ENCODE measurements around the gene HOXA3. TPM values are rescaled to one million over a fixed set of nuclear protein-coding genes. Genes with fewer than 3 reads are reported as not detected.

The HOXA3 gene
- polyA plus RNA-seq, 3 donors = not detected

DNA sequence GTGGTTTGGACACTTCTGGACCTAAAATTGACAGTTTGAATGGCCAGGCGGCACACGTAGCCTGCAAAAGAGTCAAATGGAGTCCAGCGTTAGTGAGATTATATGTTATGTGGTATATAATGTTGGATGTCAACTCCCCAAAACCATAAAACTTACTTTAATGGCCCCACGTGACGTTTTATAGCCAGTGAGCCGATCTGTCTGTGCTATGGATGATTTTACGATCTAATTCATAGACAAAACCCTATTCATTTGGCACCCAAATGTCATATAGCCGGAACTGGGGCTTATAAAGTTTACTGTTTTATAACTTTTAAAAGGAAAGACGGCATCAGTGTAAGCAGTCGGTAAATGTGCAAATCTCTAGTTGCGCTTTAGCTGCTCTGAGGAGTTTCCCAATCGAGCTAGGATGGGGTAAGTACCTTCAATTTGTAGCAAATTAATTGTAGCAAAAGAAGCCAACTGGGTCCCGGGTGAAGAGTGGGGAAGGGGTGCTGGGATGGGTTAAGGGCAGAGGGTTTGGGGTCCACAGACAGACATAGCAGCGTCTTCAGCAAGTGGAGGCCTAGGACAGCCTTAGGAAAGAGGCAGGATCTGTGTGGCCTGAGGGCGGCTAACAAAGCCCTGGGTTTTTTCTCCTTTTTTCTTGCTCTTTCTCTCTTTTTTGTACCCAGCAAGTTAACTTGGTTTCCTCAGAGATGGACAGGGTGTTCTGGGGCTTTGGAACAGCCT lies 12.1 kb downstream of the HOXA3 start:
- no peaks in the 10 kb centered on the region for H4K20me1 ChIP-seq (ENCODE audit: insufficient read depth, low read length)
- Mint-ChIP-seq H3K36me3 (peaks cover 0 to 2% of the 10 kb centered on the region in 2 donors), H3K4me1 (peaks cover 24% of the 10 kb centered on the region), H3K27me3 (ENCODE audit: low read depth in 3 of 3) (peaks cover 26 to 50% (median 33%) of the 10 kb centered on the region in 3 donors), H3K27ac (no peak overlapping the region), H3K4me3 (no peak overlapping the region), H3K9me3 (peaks cover 6 to 29% (median 19%) of the 10 kb centered on the region in 7 donors)
- no peak overlapping the region for H3K9ac ChIP-seq (ENCODE audit: insufficient read depth, low read length, poor library complexity, severe bottlenecking)
- H3K4me2 ChIP-seq (replicated peaks; ENCODE audit: extremely low read depth, low read length, poor library complexity, severe bottlenecking) = no peak overlapping the region
- intact Hi-C loops (cut with micrococcal nuclease) = loop anchor here in 1 of 2 donors (5.0 kb wide), 1 partner anchor 278 kb away; the partner anchor contains the start of gene SKAP2
- WGBS (ENCODE audit: insufficient coverage) = 93% methylated on average over 6 of the region's 15 CpGs
- H3K9me3 ChIP-seq (replicated peaks in 1 of 2; ENCODE audit: control insufficient read depth in 1 of 2, insufficient read depth in 1 of 2, low read length in 2 of 2) = peaks cover 4 to 16% of the 10 kb centered on the region in 2 donors
- peaks cover 12 to 50% of the 10 kb centered on the region in 2 donors for H3K27me3 ChIP-seq (ENCODE audit: control insufficient read depth in 2 of 2, insufficient read depth in 2 of 2, low read length in 2 of 2)
- DNase-seq = no peak
- H3K36me3 ChIP-seq (replicated peaks in 1 of 2; ENCODE audit: control insufficient read depth in 1 of 2, insufficient read depth in 2 of 2, low read length in 2 of 2) = no peaks in the 10 kb centered on the region
- H3K4me1 ChIP-seq (ENCODE audit: control insufficient read depth in 1 of 2, insufficient read depth in 2 of 2, low read length in 2 of 2) = peaks cover 10 to 16% of the 10 kb centered on the region in 2 donors
- no peak overlapping the region for H2AFZ ChIP-seq (ENCODE audit: insufficient read depth, low read depth, low read length, poor library complexity, severe bottlenecking)
- no peak overlapping the region for H3K27ac ChIP-seq (ENCODE audit: low read depth in 1 of 2, low read length in 2 of 2)
- no peaks in the 10 kb centered on the region for H3K79me2 ChIP-seq (ENCODE audit: insufficient read depth, low read length)
- TF ChIP-seq, protein P1, sequence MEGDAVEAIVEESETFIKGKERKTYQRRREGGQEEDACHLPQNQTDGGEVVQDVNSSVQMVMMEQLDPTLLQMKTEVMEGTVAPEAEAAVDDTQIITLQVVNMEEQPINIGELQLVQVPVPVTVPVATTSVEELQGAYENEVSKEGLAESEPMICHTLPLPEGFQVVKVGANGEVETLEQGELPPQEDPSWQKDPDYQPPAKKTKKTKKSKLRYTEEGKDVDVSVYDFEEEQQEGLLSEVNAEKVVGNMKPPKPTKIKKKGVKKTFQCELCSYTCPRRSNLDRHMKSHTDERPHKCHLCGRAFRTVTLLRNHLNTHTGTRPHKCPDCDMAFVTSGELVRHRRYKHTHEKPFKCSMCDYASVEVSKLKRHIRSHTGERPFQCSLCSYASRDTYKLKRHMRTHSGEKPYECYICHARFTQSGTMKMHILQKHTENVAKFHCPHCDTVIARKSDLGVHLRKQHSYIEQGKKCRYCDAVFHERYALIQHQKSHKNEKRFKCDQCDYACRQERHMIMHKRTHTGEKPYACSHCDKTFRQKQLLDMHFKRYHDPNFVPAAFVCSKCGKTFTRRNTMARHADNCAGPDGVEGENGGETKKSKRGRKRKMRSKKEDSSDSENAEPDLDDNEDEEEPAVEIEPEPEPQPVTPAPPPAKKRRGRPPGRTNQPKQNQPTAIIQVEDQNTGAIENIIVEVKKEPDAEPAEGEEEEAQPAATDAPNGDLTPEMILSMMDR (IDR thresholded peaks at IDR 0.05) = no peak
- no peak overlapping the region for H3K4me3 ChIP-seq (replicated peaks in 1 of 3; ENCODE audit: low read depth in 2 of 3, low read length in 3 of 3)

DNA sequence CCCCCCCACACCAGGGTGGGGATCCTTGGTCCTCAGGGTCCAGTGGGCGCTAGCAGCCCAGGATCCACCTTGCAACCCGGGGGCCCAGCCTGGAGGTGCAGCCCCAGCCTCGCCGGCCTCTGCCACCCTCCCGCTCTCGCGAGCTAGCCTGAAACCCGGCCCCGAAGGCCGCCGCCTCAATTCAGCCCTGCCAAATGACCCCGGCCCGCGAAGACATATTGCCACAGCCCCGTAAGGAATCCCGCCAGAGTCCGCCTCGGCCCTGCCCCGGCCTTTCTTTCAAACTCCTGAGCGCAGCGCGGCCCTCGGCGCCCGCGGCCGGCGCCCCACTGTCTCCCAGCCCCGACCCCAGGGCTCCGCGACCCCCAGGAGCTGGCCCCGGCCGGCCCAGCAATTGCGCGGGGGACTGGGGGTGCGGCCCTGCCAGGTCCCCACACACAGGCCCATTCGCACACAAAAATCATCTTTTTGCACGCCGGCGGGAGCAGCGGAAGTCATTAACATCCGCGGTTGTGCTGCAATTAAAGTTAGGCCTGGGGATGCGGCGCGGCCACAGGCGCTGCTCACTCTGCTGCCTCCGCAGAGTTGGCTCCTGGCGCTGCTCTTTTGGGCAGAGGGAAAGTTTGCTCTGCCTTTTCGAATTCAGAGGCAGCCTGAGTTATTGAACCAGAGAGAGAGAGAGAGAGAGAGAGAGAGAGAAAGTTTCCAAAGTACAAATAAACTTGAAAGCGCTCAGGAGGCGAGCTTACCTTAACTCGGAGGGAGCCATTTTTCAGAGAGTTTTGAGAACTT lies 12.9 kb downstream of the HOXA3 start:
- no peak overlapping the region for H3K4me3 ChIP-seq (replicated peaks in 1 of 3; ENCODE audit: low read depth in 2 of 3, low read length in 3 of 3)
- H3K9me3 Mint-ChIP-seq = peaks cover 3 to 22% (median 14%) of the 10 kb centered on the region in 7 donors
- TF ChIP-seq, protein P1 (IDR thresholded peaks at IDR 0.05) = no peak
- H3K4me1 Mint-ChIP-seq = peaks cover 27% of the 10 kb centered on the region
- peaks cover 4 to 8% of the 10 kb centered on the region in 2 donors for H3K9me3 ChIP-seq (replicated peaks in 1 of 2; ENCODE audit: control insufficient read depth in 1 of 2, insufficient read depth in 1 of 2, low read length in 2 of 2)
- no peaks in the 10 kb centered on the region for H4K20me1 ChIP-seq (ENCODE audit: insufficient read depth, low read length)
- no peak overlapping the region for H3K27ac ChIP-seq (ENCODE audit: low read depth in 1 of 2, low read length in 2 of 2)
- 95% methylated on average over 53 of the region's 53 CpGs for WGBS (ENCODE audit: insufficient coverage)
- no peaks in the 10 kb centered on the region for H3K36me3 ChIP-seq (replicated peaks in 1 of 2; ENCODE audit: control insufficient read depth in 1 of 2, insufficient read depth in 2 of 2, low read length in 2 of 2)
- H3K4me2 ChIP-seq (replicated peaks; ENCODE audit: extremely low read depth, low read length, poor library complexity, severe bottlenecking) = no peak overlapping the region
- peaks cover 0 to 2% of the 10 kb centered on the region in 2 donors for H3K36me3 Mint-ChIP-seq
- no peak overlapping the region for H3K9ac ChIP-seq (ENCODE audit: insufficient read depth, low read length, poor library complexity, severe bottlenecking)
- no peak overlapping the region for H2AFZ ChIP-seq (ENCODE audit: insufficient read depth, low read depth, low read length, poor library complexity, severe bottlenecking)
- DNase-seq = no peak
- peaks cover 12 to 43% of the 10 kb centered on the region in 2 donors for H3K27me3 ChIP-seq (ENCODE audit: control insufficient read depth in 2 of 2, insufficient read depth in 2 of 2, low read length in 2 of 2)
- H3K79me2 ChIP-seq (ENCODE audit: insufficient read depth, low read length) = no peaks in the 10 kb centered on the region
- intact Hi-C loops (cut with micrococcal nuclease) = loop anchor here in 1 of 2 donors (5.0 kb wide), 1 partner anchor 277 kb away; the partner anchor contains the start of gene SKAP2
- no peak overlapping the region for H3K27ac Mint-ChIP-seq
- peaks cover 20 to 46% (median 26%) of the 10 kb centered on the region in 3 donors for H3K27me3 Mint-ChIP-seq (ENCODE audit: low read depth in 3 of 3)
- peaks cover 14 to 23% of the 10 kb centered on the region in 2 donors for H3K4me1 ChIP-seq (ENCODE audit: control insufficient read depth in 1 of 2, insufficient read depth in 2 of 2, low read length in 2 of 2)
- no peak overlapping the region for H3K4me3 Mint-ChIP-seq

Measured in CD14-positive monocyte (primary cell).